Epithelial cell of proximal tubule (primary cell): Measurements from ENCODE around the gene SAFB. TPM values are rescaled to one million over a fixed set of nuclear protein-coding genes. Genes with fewer than 3 reads are reported as not detected.

Source experiments
- DNase-seq: peaks from one replicate; pipeline ENCODE4 v3.0.0-alpha.2; 2011; ENCODE audit warnings: low read depth
- H3K4me3 ChIP-seq: 2 replicates; pipeline ENCODE4 v1.5.1; 2011; ENCODE audit warnings: low read depth, mild to moderate bottlenecking, low read length
- CTCF ChIP-seq: conservative IDR thresholded peaks from 2 replicates; pipeline ENCODE4 v1.5.1; 2012; ENCODE audit warnings: low read depth, mild to moderate bottlenecking, low read length
- total RNA-seq: library from RNA; depleted of rRNA; stranded (reverse); fragments of >200 nt; gene quantifications from 2 replicates; pipeline ENCODE4 v1.2.3, GENCODE V29; 2015

The SAFB gene
- total RNA-seq, 1 donor from 2014 or later, result 65.6 TPM

DNA sequence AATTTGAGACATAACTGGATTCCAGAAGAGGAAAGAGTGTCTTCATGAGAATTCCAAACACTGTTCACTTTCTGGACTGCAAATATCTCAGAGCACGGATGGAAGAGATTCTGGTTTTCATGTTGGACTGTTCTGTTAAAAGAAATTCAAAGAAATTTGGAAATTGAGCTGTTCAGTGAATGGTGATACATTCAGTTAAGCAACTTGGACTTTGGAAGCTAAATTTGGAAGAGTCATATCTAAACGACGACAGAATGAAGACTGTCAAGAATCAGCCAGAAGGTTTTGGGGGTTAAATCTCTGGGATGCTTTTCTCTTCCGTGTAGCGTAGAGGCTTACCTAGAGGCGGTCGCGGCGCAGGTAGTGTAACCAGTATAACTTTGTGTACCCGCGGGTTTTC is 25.6 kb downstream of the SAFB start:
- DNase-seq, result no peak
- TF ChIP-seq CTCF, result no peak

GRCh38 chr19:5651361-5651760 is 28.5 kb downstream of the SAFB start:
- no peak for DNase-seq
- TF ChIP-seq CTCF, result no peak
- H3K4me3 ChIP-seq, result no peak overlapping the region

More for the DNA sequence above, 25.6 kb downstream of the SAFB start:
- no peak overlapping the region for H3K4me3 ChIP-seq

DNA sequence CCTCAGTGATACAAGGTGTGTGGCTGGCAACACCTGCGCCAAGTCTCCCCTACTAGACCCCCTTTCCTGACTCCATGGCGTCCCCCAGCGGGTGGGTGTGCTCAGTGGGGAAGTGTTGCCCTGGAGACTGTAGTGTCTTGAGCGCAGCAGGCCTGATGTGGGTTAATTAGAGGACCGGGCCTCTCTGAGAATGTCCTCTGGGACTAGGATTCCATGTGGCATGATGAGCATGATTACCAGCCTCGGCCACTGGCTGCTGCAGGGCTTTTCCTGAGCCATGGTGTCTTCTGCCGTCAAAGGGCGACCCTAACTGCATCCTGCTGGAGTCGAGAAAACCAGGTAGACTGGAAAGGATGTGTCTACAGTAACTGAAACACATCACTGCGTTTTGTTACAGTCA is 29.4 kb downstream of the SAFB start:
- H3K4me3 ChIP-seq, result no peak overlapping the region
- TF ChIP-seq CTCF, result no peak
- no peak for DNase-seq

DNA sequence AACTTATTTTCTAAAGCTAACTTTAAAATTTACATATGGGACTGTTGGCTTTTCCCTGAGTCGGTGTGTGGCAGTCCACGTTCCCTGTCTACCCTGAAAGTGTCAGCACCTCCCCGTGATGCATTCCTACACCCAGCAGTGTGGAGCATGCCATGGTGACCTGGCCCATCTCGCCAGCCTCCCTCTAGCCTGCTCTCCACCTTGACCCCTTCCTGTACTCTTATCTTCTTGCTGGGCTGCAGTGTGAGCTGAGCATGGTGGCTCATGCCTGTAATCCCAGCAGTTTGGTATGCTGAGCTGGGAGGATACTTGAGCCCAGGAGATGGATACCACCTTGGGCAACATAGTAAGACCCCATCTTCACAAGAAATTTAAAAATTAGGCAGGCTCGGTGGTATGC is 32.0 kb downstream of the SAFB start:
- no peak for DNase-seq
- H3K4me3 ChIP-seq, result no peak overlapping the region
- no peak for TF ChIP-seq CTCF

GRCh38 chr19:5655412-5655811 is 32.5 kb downstream of the SAFB start:
- DNase-seq, result no peak
- H3K4me3 ChIP-seq, result no peak overlapping the region
- no peak for TF ChIP-seq CTCF

- no peak overlapping the region for H3K4me3 ChIP-seq
- no peak for TF ChIP-seq CTCF
These were observed 38.6 kb downstream of the SAFB start for GRCh38 chr19:5661483-5661882.

GRCh38 chr19:5663904-5664303 is 41.0 kb downstream of the SAFB start:
- no peak for DNase-seq
- no peak for TF ChIP-seq CTCF
- H3K4me3 ChIP-seq, result no peak overlapping the region

More at GRCh38 chr19:5661483-5661882, 38.6 kb downstream of the SAFB start:
- no peak for DNase-seq
